ENCODE measurements around the gene LRP3.

DNA sequence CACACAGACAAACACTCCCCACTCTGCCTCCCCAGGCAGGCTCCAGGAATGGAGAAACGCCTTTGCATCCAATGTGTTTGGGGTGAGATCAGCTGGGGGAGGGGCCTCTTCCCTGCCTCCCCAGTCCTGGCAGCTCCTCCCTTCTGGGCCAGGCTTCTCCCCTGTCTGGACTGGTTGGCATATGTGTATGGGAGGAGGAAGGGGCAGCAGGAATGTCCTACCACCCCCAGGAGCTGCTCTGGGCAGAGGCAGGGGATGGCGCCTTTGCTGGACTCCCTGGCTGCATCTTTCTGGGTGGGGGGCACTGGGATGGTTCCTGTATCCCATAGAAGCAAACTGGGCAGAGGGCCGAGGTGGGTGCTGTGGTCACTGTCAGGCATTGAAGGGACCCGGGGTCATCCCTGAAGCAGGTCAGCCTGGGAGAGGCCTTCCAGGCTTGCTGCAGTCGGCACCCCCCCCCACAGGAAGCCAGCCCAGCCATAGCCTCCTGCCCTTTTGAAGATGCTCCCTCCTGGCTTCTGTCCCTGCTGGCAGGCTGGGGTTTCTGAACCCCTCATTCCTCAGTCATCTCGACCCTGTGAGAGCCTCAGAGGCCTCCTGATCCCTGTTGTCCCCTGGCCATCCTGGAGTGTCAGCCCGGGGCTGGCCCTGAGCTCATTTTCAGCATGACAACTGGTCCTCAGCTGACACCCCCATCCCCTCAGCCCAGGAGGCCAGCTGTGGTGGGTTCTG is 52.7 kb downstream of the LRP3 start:
- TF ChIP-seq, protein P1, sequence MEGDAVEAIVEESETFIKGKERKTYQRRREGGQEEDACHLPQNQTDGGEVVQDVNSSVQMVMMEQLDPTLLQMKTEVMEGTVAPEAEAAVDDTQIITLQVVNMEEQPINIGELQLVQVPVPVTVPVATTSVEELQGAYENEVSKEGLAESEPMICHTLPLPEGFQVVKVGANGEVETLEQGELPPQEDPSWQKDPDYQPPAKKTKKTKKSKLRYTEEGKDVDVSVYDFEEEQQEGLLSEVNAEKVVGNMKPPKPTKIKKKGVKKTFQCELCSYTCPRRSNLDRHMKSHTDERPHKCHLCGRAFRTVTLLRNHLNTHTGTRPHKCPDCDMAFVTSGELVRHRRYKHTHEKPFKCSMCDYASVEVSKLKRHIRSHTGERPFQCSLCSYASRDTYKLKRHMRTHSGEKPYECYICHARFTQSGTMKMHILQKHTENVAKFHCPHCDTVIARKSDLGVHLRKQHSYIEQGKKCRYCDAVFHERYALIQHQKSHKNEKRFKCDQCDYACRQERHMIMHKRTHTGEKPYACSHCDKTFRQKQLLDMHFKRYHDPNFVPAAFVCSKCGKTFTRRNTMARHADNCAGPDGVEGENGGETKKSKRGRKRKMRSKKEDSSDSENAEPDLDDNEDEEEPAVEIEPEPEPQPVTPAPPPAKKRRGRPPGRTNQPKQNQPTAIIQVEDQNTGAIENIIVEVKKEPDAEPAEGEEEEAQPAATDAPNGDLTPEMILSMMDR (conservative IDR thresholded peaks at IDR 0.05 in 1 of 2, IDR thresholded peaks at IDR 0.05 in 1 of 2; ENCODE audit: extremely low read depth in 1 of 2, insufficient read depth in 1 of 2, low read depth in 1 of 2, low read length in 2 of 2), result no peak
- no peak for TF ChIP-seq EZH2 (IDR thresholded peaks at IDR 0.05; ENCODE audit: borderline replicate concordance, low read length)

All from mammary epithelial cell (primary cell).